ENCODE data around the gene PATJ. TPM values are rescaled to one million over a fixed set of nuclear protein-coding genes. Genes with fewer than 3 reads are reported as not detected.
"Not testable (repeated sequence)": the region's sequence is repeated elsewhere in the genome, so short reads cannot be mapped to it uniquely, and the experiment has no call there.

PATJ gene
- total RNA-seq, 2 experiments from 2014 or later: 6.8 to 13.7 TPM

DNA sequence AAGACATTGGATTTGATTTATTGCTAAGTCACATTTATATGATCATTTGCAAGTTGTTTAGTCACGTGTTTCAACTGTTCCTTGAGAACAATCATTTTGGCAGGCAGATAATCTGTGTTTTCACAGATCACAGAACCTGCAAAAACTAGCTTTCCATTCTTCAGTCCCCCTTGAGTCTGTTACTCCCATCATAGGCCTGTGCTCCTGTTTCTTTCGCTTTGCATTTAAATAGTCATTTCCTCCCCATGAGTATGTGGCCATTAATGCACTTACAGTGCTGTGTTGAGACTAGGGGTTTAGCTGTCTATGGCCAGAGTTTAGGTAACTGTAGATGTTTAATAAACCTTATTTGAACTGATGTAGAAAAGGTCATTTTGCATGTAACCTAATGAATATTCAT lies 214.5 kb downstream of the PATJ start:
- ATAC-seq (no peak), DNase-seq (no peak)
- Mint-ChIP-seq H3K27ac (no peak overlapping the region), H3K27me3 (no peaks in the 10 kb centered on the region), H3K4me1 (no peaks in the 10 kb centered on the region), H3K4me3 (no peak overlapping the region), H3K9me3 (ENCODE audit: low read depth) (no peaks in the 10 kb centered on the region), H3K36me3 (no peaks in the 10 kb centered on the region)
- CTCF ChIA-PET: no interaction called here

DNA sequence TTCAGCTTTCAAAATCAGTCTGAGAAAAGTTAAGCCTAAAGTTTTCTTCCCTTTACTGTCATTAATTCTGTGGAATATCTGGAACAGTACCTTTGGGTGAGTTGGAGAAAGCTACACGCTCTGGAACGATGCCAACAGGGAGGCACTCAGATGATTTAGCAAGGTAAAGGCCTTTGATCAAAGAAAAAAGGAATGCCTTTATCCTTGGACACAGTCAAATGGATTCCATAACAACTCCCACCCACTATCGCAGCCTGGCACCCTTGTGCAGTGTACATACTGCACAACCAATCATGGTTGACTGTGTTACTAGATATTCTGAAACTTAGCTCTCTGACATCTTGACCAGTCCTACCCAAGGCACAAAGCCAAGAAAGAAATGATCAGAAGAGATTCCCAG lies 218.7 kb downstream of the PATJ start:
- ATAC-seq: no peak

DNA sequence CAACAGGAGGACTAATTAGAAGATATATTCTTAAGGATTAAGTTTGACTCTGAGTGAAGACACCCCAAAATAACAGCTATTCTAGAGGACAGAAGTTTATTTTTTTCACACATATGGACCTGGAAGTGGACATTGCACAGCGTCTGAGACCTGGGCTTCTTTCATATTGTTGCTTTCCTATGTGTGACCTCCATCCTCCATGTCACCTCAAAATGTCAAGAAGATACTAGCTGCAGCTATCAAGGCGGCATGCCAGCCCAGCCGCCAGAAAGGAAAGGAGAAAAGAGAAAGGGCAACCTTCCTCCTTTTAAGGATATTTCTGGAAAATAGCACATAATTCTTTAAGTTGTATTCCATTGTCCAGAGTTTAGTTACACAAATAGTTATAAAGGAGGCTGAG lies 220.4 kb downstream of the PATJ start:
- Mint-ChIP-seq H3K36me3 (no peaks in the 10 kb centered on the region), H3K27ac (no peak overlapping the region)

More for the DNA sequence above, 218.7 kb downstream of the PATJ start:
- DNase-seq: no peak
- Mint-ChIP-seq H3K9me3 (ENCODE audit: low read depth) (no peaks in the 10 kb centered on the region), H3K4me3 (no peak overlapping the region), H3K4me1 (no peaks in the 10 kb centered on the region), H3K27ac (no peak overlapping the region), H3K36me3 (no peaks in the 10 kb centered on the region), H3K27me3 (no peaks in the 10 kb centered on the region)
- CTCF ChIA-PET: no interaction called here

DNA sequence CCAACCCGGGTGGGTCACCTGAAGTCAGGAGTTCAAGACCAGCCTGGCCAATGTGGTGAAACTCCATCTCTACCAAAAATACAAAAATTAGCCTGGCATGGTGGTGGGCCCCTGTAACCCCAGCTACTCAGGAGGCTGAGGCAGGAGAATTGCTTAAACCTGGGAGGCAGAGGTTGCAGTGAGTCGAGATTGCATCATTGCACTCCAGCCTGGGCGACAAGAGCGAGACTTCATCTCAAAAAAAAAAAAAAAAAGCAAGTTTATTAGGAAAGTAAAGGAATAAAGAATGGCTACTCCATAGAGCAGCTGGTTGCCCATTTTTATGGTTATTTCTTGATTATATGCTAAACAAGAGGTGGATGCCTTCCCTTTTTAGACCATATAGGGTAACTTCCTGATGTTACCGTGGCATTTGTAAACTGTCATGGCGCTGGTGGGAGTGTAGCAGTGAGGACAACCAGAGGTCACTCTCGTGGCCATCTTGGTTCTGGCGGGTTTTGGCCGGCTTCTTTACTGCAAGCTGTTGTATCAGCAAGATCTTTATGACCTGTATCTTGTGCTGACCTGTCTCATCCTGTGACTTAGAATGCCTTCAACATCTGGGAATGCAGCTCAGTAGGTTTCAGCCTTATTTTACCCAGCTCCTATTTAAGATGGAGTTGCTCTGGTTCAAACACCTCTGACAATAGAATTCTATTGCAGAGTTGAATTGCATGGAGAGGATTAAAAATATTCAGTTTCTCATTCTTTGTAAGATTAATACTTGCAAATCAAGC lies 224.4 kb downstream of the PATJ start:
- H3K4me3 Mint-ChIP-seq; H3K9me3 Mint-ChIP-seq (ENCODE audit: low read depth); DNase-seq; ATAC-seq; H3K36me3 Mint-ChIP-seq; H3K27me3 Mint-ChIP-seq; H3K4me1 Mint-ChIP-seq; H3K27ac Mint-ChIP-seq; CTCF ChIA-PET: not testable (repeated sequence)

More for the DNA sequence above, 220.4 kb downstream of the PATJ start:
- Mint-ChIP-seq H3K4me3 (no peak overlapping the region), H3K27me3 (no peaks in the 10 kb centered on the region), H3K9me3 (ENCODE audit: low read depth) (no peaks in the 10 kb centered on the region), H3K4me1 (no peaks in the 10 kb centered on the region)
- ATAC-seq (no peak), DNase-seq (no peak)
- CTCF ChIA-PET: no interaction called here

DNA sequence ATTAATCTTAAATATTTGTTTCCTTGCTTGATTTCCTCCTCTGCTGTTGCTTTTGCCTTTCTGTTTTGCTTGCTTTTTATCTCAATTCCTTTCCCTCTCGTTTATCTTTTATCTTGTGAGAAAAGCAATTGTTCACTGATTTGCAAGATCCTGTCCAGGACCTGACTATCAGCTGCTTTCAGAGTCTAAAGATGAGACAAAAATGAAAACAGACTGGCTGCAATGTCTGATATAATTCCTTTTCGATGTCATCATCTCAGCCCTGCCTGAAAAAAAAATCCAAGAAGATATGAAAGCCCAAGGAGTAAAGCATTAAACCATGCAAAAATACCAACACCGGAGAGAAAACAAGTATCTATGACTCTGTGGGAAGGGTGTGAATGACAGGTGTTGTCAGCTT lies 225.5 kb downstream of the PATJ start:
- ATAC-seq (no peak), DNase-seq (no peak)
- Mint-ChIP-seq H3K4me3 (no peak overlapping the region), H3K27me3 (no peaks in the 10 kb centered on the region), H3K9me3 (ENCODE audit: low read depth) (no peaks in the 10 kb centered on the region), H3K36me3 (peaks cover 1% of the 10 kb centered on the region), H3K27ac (no peak overlapping the region), H3K4me1 (no peaks in the 10 kb centered on the region)
- CTCF ChIA-PET: interaction anchor here (0.6 kb wide), 1 partner anchor 168 kb away, joined by 3 read pairs; no protein-coding TSS in a partner anchor

DNA sequence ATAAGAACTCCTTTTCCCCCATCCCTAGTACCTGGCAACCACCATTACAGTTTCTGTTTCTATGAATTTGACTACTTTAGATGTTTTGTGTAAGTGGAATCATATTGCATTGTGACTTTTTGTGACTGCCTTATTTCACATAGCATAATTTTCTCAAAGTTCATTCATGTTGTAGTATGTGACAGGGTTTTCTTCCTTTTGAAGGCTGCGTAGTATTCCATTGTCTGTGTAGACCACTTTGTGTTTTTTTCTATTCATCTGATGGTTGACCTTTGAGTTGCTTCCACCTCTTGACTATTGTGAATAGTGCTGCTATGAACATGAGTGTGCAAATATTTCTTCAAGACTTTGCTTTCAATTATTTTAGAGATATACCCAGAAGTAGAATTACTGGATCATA lies 226.6 kb downstream of the PATJ start:
- Mint-ChIP-seq H3K9me3 (ENCODE audit: low read depth) (no peaks in the 10 kb centered on the region), H3K4me1 (no peaks in the 10 kb centered on the region), H3K27me3 (no peaks in the 10 kb centered on the region), H3K4me3 (no peak overlapping the region), H3K27ac (no peak overlapping the region), H3K36me3 (peaks cover 1% of the 10 kb centered on the region)
- ATAC-seq: no peak
- no peak for DNase-seq
- CTCF ChIA-PET: no interaction called here

DNA sequence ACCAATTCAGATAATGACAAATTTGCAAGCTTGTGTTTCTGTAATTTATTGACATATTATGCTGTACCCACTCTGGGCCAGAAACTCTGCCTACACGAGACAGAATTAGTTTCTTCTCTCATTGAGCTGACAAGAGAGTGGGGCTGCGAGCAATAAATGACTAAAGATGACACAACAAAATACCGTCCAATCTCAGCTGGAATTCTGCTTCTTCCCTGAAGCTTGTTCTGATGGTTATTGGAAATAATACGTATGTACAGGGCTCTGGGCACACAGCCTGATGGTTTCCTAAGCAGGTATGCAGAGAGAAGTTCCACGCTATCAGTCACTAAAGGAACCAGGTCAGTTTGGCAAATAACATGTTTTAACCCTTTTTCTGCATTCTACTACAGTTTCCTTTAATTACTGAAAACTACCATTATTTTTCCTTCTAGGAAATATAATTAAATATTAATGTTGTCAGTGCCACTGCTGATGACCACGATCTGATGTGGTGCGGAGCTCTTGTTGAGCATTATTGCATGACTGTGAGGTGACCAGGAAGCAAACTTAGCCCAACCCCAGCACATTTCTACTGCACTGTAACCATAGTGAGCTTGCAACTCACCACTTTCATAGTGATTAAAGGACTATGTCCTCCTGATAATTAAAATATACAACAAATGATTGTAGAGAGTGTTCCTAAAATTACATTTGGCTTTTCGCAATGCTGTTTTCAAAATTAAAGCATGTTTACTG lies 231.0 kb downstream of the PATJ start:
- no peak overlapping the region for H3K4me3 Mint-ChIP-seq
- CTCF ChIA-PET: no interaction called here
- H3K4me1 Mint-ChIP-seq: no peaks in the 10 kb centered on the region
- no peaks in the 10 kb centered on the region for H3K9me3 Mint-ChIP-seq (ENCODE audit: low read depth)
- DNase-seq: no peak
- no peak overlapping the region for H3K27ac Mint-ChIP-seq
- ATAC-seq: no peak
- no peaks in the 10 kb centered on the region for H3K36me3 Mint-ChIP-seq
- H3K27me3 Mint-ChIP-seq: no peaks in the 10 kb centered on the region

DNA sequence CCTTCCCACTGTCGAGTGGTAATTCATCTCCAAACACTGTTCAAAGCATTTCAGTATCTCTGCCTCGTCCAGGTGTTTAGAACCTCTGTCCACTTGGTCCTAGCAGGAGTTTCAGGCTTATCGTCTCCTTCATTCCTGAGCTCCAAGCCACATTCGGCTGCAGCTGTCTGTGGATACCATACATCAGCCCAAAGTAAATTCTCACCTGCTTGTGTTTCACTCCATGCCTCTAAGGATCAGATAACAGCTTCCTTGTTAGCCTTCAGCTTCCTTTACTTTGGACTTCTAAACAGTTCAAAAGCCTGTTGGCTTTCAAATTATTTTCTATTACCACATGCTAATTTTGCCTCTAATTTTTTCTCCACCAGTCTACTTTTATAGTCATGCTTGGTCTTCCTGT lies 233.4 kb downstream of the PATJ start:
- CTCF ChIA-PET: no interaction called here
- no peak for DNase-seq

DNA sequence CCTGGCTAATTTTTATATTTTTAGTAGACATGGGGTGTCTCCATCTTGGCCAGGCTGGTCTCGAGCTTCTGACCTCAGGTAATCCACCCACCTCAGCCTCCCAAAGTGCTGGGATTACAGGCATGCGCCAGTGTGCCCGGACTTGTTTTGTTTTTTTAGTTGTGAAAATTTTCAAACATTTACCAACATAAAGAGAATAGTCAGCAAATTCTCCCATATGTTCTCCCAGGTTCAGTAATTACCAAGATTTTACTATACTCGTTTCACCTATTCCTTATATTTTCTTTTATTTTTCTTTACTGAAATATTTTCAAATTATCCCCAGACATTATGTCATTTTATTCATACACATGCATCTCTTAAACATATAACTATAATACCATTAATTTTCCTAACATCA lies 234.3 kb downstream of the PATJ start:
- DNase-seq: no peak
- no peaks in the 10 kb centered on the region for H3K4me1 Mint-ChIP-seq
- no peaks in the 10 kb centered on the region for H3K36me3 Mint-ChIP-seq
- ATAC-seq: no peak
- CTCF ChIA-PET: no interaction called here
- no peak overlapping the region for H3K27ac Mint-ChIP-seq
- H3K4me3 Mint-ChIP-seq: no peak overlapping the region
- no peaks in the 10 kb centered on the region for H3K27me3 Mint-ChIP-seq
- H3K9me3 Mint-ChIP-seq (ENCODE audit: low read depth): no peaks in the 10 kb centered on the region

More for the DNA sequence above, 233.4 kb downstream of the PATJ start:
- Mint-ChIP-seq H3K9me3 (ENCODE audit: low read depth) (no peaks in the 10 kb centered on the region), H3K36me3 (no peaks in the 10 kb centered on the region), H3K27ac (no peak overlapping the region), H3K4me1 (no peaks in the 10 kb centered on the region), H3K27me3 (no peaks in the 10 kb centered on the region), H3K4me3 (no peak overlapping the region)
- no peak for ATAC-seq

DNA sequence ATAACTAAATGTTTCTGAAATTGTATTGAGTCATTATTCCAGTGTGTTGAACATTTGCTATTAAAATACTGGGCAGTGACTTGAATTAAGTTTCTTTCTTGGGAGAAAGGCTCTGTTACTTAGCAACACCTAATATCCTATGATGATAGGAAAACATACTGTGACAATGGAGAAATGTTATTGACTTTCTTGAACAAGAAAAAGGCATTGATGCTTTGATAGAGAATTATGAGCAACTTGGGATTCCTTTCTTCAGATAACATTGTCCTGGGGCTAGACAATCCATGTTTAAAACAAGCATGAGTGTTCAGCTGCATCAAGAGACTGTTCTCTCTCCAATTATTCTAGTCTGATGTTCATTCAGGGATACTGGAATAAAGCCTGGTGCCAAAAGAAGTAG lies 236.5 kb downstream of the PATJ start:
- no peak for ATAC-seq
- Mint-ChIP-seq H3K27ac (no peak overlapping the region), H3K4me3 (no peak overlapping the region), H3K4me1 (peaks cover 6% of the 10 kb centered on the region), H3K27me3 (no peaks in the 10 kb centered on the region), H3K36me3 (no peaks in the 10 kb centered on the region), H3K9me3 (ENCODE audit: low read depth) (no peaks in the 10 kb centered on the region)
- DNase-seq: no peak
- CTCF ChIA-PET: no interaction called here

DNA sequence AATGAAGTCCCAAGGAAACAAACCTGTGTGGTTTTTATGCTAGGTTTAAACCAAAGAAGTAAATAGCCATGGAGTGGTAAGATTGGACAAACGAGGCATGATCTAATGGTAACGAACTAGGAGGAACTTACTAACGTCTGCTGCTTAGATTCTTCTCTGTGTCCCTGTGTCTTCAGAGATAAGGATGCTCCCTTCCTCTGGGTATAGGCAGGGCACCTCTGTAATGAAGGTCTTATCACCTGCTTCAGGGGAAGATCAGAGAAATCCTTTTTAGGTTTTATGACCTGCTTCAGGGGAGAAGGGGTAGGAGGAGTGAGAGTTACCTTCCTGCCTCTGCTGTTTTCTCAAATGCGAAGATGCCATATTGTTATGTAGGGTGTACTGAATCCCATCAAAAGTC lies 237.4 kb downstream of the PATJ start:
- Mint-ChIP-seq H3K27ac (no peak overlapping the region), H3K36me3 (no peaks in the 10 kb centered on the region), H3K9me3 (ENCODE audit: low read depth) (no peaks in the 10 kb centered on the region), H3K27me3 (no peaks in the 10 kb centered on the region), H3K4me3 (no peak overlapping the region), H3K4me1 (peaks cover 6% of the 10 kb centered on the region)
- DNase-seq: no peak
- no peak for ATAC-seq
- CTCF ChIA-PET: no interaction called here

DNA sequence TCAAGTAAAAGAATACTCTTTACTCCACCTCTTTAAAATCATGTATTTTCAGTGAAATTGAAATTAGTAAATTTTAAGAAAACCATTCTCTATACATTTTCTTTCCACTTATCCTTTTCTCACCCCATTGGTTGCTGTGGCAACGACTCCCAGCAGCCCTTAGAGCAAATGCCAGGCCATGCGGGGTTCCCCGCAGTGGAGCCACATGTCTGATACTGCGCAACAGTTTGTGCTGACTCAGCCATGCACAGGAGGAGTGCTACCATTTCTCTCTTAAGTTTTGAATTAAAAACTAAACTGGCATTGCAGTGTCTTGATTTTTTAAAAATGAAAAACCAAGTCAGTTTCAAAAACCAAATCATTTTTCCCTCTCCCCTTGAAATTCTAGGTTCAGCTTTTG lies 238.3 kb downstream of the PATJ start:
- H3K9me3 Mint-ChIP-seq (ENCODE audit: low read depth): no peaks in the 10 kb centered on the region
- H3K4me1 Mint-ChIP-seq: peaks cover 6% of the 10 kb centered on the region
- H3K4me3 Mint-ChIP-seq: no peak overlapping the region
- ATAC-seq (no peak), DNase-seq (no peak)
- CTCF ChIA-PET: no interaction called here
- H3K27ac Mint-ChIP-seq: no peak overlapping the region
- no peaks in the 10 kb centered on the region for H3K36me3 Mint-ChIP-seq
- no peaks in the 10 kb centered on the region for H3K27me3 Mint-ChIP-seq

DNA sequence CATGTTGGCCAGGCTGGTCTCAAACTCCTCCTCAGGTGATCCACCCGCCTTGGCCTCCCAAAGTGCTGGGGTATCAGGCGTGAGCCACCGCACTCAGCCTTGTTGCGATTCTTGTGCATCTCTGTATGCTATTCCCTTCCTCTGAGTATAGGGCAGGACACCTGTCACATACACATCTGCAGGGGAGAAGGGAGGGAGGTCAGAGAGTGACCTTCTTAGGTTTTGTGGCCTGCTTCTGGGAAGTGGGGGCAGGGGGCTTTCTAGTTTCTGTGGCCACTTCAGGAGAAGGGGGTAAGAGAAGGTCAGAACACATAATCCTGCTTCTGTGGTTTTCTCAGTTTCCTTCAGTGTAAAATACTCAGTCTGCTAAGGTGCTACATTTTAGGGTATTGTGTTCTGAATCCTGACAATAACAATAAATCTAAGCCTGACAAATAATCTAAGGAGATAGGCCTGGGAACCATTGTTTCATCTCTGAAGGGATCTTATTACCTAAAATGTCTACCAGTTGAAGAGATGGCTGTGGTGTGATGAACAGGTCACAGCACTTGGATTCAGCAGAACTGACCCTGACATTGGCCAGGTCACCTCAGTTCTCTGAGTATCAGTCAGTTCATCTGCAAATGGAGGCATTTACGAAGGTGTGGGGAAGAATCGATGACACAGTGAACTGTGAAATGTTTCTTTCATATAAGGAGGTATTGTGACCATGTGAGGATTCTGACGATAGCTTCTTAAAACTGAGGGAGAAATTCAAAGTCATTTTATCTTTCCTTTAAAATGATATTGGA lies 239.8 kb downstream of the PATJ start:
- CTCF ChIA-PET: no interaction called here
- Mint-ChIP-seq H3K27me3 (no peaks in the 10 kb centered on the region), H3K9me3 (ENCODE audit: low read depth) (no peaks in the 10 kb centered on the region), H3K4me3 (no peak overlapping the region), H3K36me3 (no peaks in the 10 kb centered on the region), H3K4me1 (peaks cover 6% of the 10 kb centered on the region), H3K27ac (no peak overlapping the region)
- ATAC-seq (no peak), DNase-seq (no peak)

DNA sequence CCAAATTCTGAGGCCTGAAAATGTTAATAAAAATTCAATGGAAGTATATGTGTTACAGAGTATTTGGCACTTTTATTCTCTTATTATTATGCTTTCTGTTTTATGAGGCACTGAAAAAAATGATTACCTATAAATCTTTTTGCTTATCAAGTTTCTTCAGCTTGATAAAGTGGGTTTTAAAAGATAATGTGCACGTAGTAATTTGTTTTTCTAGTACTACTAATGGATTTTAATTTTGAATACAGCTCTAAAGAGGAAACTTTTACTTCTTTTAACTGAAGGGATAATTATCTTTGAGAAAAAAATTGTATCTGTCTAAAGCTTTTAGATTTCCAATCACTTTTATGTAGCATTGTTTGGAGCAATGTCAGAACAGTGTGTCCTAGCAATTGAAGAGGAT lies 241.0 kb downstream of the PATJ start:
- H3K27me3 Mint-ChIP-seq: no peaks in the 10 kb centered on the region
- DNase-seq: no peak
- H3K9me3 Mint-ChIP-seq (ENCODE audit: low read depth): no peaks in the 10 kb centered on the region
- peaks cover 6% of the 10 kb centered on the region for H3K4me1 Mint-ChIP-seq
- CTCF ChIA-PET: no interaction called here
- H3K4me3 Mint-ChIP-seq: no peak overlapping the region
- ATAC-seq: no peak
- no peak overlapping the region for H3K27ac Mint-ChIP-seq
- no peaks in the 10 kb centered on the region for H3K36me3 Mint-ChIP-seq

All from activated CD8-positive, alpha-beta memory T cell treated with anti-CD3 and anti-CD28 coated beads, Interleukin-2, amount 10 ng/mL, durations not matched to agents 7 days and 5 days (primary cell).